PC-3 (cell line): ENCODE data around the gene HOXB1. TPM values are rescaled to one million over a fixed set of nuclear protein-coding genes. Genes with fewer than 3 reads are reported as not detected.

Experiments used
- ATAC-seq: fragments of 200-7000 bp; cut with Tn5 transposase; 2 replicates; pipeline ENCODE4 v1.9.1; 2020; ENCODE audit warnings: mild to moderate bottlenecking, moderate library complexity
- BruUV-seq: library from RNA; stranded (reverse); fragments of 400-500 nt; replicated peaks from 2 replicates; lab custom pipeline; 2021; lab: Mats Ljungman, UMichigan
- CTCF ChIA-PET: fragments of 300-600 bp; sonication (Branson Sonifier 250); formaldehyde crosslinking; loops from one replicate; lab custom pipeline; 2022; ENCODE audit warnings: antibody characterized with exemption; lab: Charles Lee
- POLR2A ChIA-PET: fragments of 300-600 bp; sonication (Branson Sonifier 250); formaldehyde crosslinking; loops from one replicate; lab custom pipeline; 2022; ENCODE audit warnings: antibody characterized with exemption; ENCODE audit not compliant: unreplicated experiment; lab: Charles Lee
- DNase-seq: peaks from one replicate; pipeline ENCODE4 v3.0.0-alpha.2; 2015
- H2AFZ ChIP-seq: fragments of 300-600 bp; sonication (generic); 2 replicates; pipeline ENCODE4 v1.6.0; 2016; ENCODE audit warnings: antibody characterized with exemption, low read length
- H3F3A ChIP-seq: fragments of 300-600 bp; sonication (generic); one replicate; pipeline ENCODE4 v1.6.0; 2017; ENCODE audit warnings: antibody characterized with exemption, low read length, control low read depth, mild to moderate bottlenecking; ENCODE audit not compliant: unreplicated experiment
- H3K27ac ChIP-seq: fragments of 300-600 bp; sonication (generic); 2 replicates; pipeline ENCODE4 v1.5.1; 2016; ENCODE audit warnings: mild to moderate bottlenecking, low read length
- H3K27me3 ChIP-seq: fragments of 300-600 bp; sonication (generic); 2 replicates; pipeline ENCODE4 v1.6.1; 2016; ENCODE audit warnings: low read length, mixed read lengths
- H3K36me3 ChIP-seq: fragments of 300-600 bp; sonication (generic); 2 replicates; pipeline ENCODE4 v1.6.1; 2016; ENCODE audit warnings: low read depth, mixed run types, low read length, mixed read lengths
- H3K4me1 ChIP-seq: fragments of 300-600 bp; sonication (generic); 2 replicates; pipeline ENCODE4 v1.5.1; 2016; ENCODE audit warnings: low read length; ENCODE audit not compliant: insufficient read depth
- H3K4me2 ChIP-seq: fragments of 300-600 bp; sonication (generic); 2 replicates; pipeline ENCODE4 v1.6.0; 2016; ENCODE audit warnings: low read length
- H3K4me3 ChIP-seq: fragments of 300-600 bp; sonication (generic); 2 replicates; pipeline ENCODE4 v1.5.1; 2016; ENCODE audit warnings: mild to moderate bottlenecking, low read length, mixed read lengths
- H3K79me2 ChIP-seq: fragments of 300-600 bp; sonication (generic); 2 replicates; pipeline ENCODE4 v1.6.1; 2017; ENCODE audit warnings: low read length, mixed read lengths
- H3K9ac ChIP-seq: fragments of 300-600 bp; sonication (generic); 2 replicates; pipeline ENCODE4 v1.6.0; 2016; ENCODE audit warnings: mild to moderate bottlenecking, low read length
- H3K9me2 ChIP-seq: fragments of 300-600 bp; sonication (generic); replicated peaks from 2 replicates; pipeline ENCODE4 v1.6.1; 2016; ENCODE audit warnings: mixed run types, low read length, mixed read lengths
- H3K9me3 ChIP-seq: fragments of 300-600 bp; sonication (generic); 2 replicates; pipeline ENCODE4 v1.6.1; 2016; ENCODE audit warnings: low read length, mixed read lengths
- H4K20me1 ChIP-seq: fragments of 300-600 bp; sonication (generic); 2 replicates; pipeline ENCODE4 v1.6.1; 2016; ENCODE audit warnings: low read length, mixed read lengths
- CTCF ChIP-seq: fragments of 300-600 bp; sonication (generic); conservative IDR thresholded peaks from 2 replicates; pipeline ENCODE4 v1.5.1; 2017; ENCODE audit warnings: antibody characterized with exemption, low read depth, mild to moderate bottlenecking, low read length
- EZH2 ChIP-seq: fragments of 300-600 bp; sonication (generic); IDR thresholded peaks from one replicate; pipeline ENCODE4 v1.6.1; 2017; ENCODE audit warnings: antibody characterized with exemption, mild to moderate bottlenecking, low read length; ENCODE audit not compliant: unreplicated experiment
- EZH2phosphoT487 ChIP-seq: fragments of 300-600 bp; sonication (generic); IDR thresholded peaks from 2 replicates; pipeline ENCODE4 v1.6.1; 2018; ENCODE audit warnings: mild to moderate bottlenecking, antibody characterized with exemption, low read length, borderline replicate concordance
- intact Hi-C: fragments of 100-400 bp; cut with micrococcal nuclease; formaldehyde crosslinking; loops from 2 replicates; pipeline ENCODE4 v1.9.0; 2023
- total RNA-seq: library from RNA; depleted of rRNA; stranded (reverse); fragments of >200 nt; gene quantifications from 2 replicates; pipeline ENCODE4 v1.2.3, GENCODE V29; 2014

HOXB1 gene
- total RNA-seq, 1 experiment from 2014 or later = not detected

- intact Hi-C loops = no loop called here
- ChIA-PET CTCF (no interaction called here), POLR2A (no interaction called here)
- BruUV-seq = no TSS peak
- H3K27me3 ChIP-seq = no peaks in the 10 kb centered on the region
- no peaks in the 10 kb centered on the region for H3K4me1 ChIP-seq
- TF ChIP-seq EZH2 = no peak
- no peak for TF ChIP-seq CTCF
- no peak for TF ChIP-seq EZH2phosphoT487
- H2AFZ ChIP-seq = no peak overlapping the region
- no peak overlapping the region for H3K4me3 ChIP-seq
- no peaks in the 10 kb centered on the region for H3K79me2 ChIP-seq
- no peak for ATAC-seq
- no peaks in the 10 kb centered on the region for H3K9me2 ChIP-seq
- no peak overlapping the region for H3K9ac ChIP-seq
- H3K4me2 ChIP-seq = no peak overlapping the region
- DNase-seq = no peak
- no peaks in the 10 kb centered on the region for H3F3A ChIP-seq
- no peaks in the 10 kb centered on the region for H3K9me3 ChIP-seq
- H3K36me3 ChIP-seq = no peaks in the 10 kb centered on the region
- H3K27ac ChIP-seq = no peak overlapping the region
- H4K20me1 ChIP-seq = no peaks in the 10 kb centered on the region
Measured at GRCh38 chr17:48567646-48568354, 37.0 kb upstream of the HOXB1 start.

GRCh38 chr17:48567209-48567608 lies 36.4 kb upstream of the HOXB1 start:
- intact Hi-C loops = no loop called here
- Histone ChIP-seq H3K4me3 (no peak overlapping the region), H3K9me2 (no peaks in the 10 kb centered on the region), H3K4me1 (no peaks in the 10 kb centered on the region), H3K27me3 (no peaks in the 10 kb centered on the region), H3F3A (no peaks in the 10 kb centered on the region), H3K27ac (no peak overlapping the region), H4K20me1 (no peaks in the 10 kb centered on the region), H3K9ac (no peak overlapping the region), H3K9me3 (no peaks in the 10 kb centered on the region), H3K36me3 (no peaks in the 10 kb centered on the region), H3K4me2 (no peak overlapping the region), H2AFZ (no peak overlapping the region), H3K79me2 (no peaks in the 10 kb centered on the region)
- ChIA-PET POLR2A (interaction anchor here (0.6 kb wide), 1 partner anchor 10 kb away, joined by 4 read pairs; no protein-coding TSS in a partner anchor), CTCF (no interaction called here)
- BruUV-seq = no TSS peak
- no peak for DNase-seq
- TF ChIP-seq CTCF = no peak
- TF ChIP-seq EZH2 = no peak
- no peak for TF ChIP-seq EZH2phosphoT487
- no peak for ATAC-seq

GRCh38 chr17:48566717-48567116 lies 35.9 kb upstream of the HOXB1 start:
- TF ChIP-seq CTCF (no peak), EZH2phosphoT487 (no peak), EZH2 (no peak)
- H3F3A ChIP-seq = no peaks in the 10 kb centered on the region
- no peak overlapping the region for H3K4me2 ChIP-seq
- no peaks in the 10 kb centered on the region for H4K20me1 ChIP-seq
- H3K9me2 ChIP-seq = no peaks in the 10 kb centered on the region
- no peaks in the 10 kb centered on the region for H3K4me1 ChIP-seq
- ChIA-PET POLR2A (interaction anchor here (0.6 kb wide), 1 partner anchor 9 kb away, joined by 4 read pairs; no protein-coding TSS in a partner anchor), CTCF (interaction anchor here (0.6 kb wide), 1 partner anchor 11 kb away, joined by 3 read pairs; no protein-coding TSS in a partner anchor)
- H3K4me3 ChIP-seq = no peak overlapping the region
- H3K9ac ChIP-seq = no peak overlapping the region
- no peak for ATAC-seq
- DNase-seq = no peak
- no peaks in the 10 kb centered on the region for H3K27me3 ChIP-seq
- H3K27ac ChIP-seq = no peak overlapping the region
- no peaks in the 10 kb centered on the region for H3K9me3 ChIP-seq
- no peaks in the 10 kb centered on the region for H3K36me3 ChIP-seq
- intact Hi-C loops = no loop called here
- no peaks in the 10 kb centered on the region for H3K79me2 ChIP-seq
- H2AFZ ChIP-seq = no peak overlapping the region
- no TSS peak for BruUV-seq
